AG10803 (cell line): ENCODE results near the gene ISG20.

Source experiments
- DNase-seq: peaks from one replicate; pipeline ENCODE4 v3.0.0; 2010; ENCODE audit warnings: low read depth
- H3K4me3 ChIP-seq: 2 replicates; pipeline ENCODE4 v1.5.1; 2011; ENCODE audit warnings: mild to moderate bottlenecking, low read length, control low read depth
- TF ChIP-seq, protein P1 (sequence below): conservative IDR thresholded peaks from 2 replicates; pipeline ENCODE4 v1.5.1; 2011; ENCODE audit warnings: mild to moderate bottlenecking, low read length, control low read depth, inconsistent platforms

ISG20 gene

DNA sequence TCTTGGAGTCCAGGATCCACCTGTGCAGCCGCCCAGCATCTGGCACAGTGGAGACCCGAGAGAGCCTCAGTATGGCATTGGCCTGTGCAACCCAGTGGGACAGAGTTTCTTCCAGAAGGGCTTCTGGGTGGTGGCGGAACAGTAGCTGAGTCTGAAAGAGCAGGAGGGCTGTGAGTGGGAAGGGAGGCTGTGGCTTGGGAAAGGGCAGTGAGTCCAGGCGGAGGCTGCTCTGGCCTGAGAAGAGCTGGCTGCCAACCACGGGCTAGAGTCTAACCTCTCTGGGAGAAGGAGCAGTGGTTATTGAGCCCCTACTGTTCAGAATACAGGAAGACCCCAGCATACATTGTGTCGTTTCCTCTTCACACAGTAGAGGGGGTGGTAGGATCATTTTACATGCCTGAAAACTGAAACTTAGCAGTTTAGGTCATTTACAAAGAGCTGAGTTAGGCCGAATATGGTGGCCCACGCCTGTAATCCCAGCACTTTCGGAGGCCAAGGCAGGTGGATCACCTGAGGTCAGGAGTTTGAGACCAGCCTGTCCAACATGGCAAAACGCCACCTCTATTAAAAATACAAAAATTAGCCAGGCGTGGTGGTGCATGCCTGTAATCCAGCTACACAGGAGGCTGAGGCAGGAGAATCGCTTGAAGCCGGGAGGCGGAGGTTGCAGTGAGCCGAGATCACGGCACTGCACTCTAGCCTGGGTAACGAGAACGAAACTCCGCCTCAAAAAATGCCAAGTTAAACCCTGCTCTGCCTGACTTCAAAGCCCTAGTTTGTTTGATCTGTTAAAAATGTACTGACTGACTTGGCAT, 14.5 kb upstream of the ISG20 start:
- TF ChIP-seq, protein P1, sequence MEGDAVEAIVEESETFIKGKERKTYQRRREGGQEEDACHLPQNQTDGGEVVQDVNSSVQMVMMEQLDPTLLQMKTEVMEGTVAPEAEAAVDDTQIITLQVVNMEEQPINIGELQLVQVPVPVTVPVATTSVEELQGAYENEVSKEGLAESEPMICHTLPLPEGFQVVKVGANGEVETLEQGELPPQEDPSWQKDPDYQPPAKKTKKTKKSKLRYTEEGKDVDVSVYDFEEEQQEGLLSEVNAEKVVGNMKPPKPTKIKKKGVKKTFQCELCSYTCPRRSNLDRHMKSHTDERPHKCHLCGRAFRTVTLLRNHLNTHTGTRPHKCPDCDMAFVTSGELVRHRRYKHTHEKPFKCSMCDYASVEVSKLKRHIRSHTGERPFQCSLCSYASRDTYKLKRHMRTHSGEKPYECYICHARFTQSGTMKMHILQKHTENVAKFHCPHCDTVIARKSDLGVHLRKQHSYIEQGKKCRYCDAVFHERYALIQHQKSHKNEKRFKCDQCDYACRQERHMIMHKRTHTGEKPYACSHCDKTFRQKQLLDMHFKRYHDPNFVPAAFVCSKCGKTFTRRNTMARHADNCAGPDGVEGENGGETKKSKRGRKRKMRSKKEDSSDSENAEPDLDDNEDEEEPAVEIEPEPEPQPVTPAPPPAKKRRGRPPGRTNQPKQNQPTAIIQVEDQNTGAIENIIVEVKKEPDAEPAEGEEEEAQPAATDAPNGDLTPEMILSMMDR: peak; percentile 56
- DNase-seq: peak; percentile 38
- peak overlapping the region; percentile 78 for H3K4me3 ChIP-seq

DNA sequence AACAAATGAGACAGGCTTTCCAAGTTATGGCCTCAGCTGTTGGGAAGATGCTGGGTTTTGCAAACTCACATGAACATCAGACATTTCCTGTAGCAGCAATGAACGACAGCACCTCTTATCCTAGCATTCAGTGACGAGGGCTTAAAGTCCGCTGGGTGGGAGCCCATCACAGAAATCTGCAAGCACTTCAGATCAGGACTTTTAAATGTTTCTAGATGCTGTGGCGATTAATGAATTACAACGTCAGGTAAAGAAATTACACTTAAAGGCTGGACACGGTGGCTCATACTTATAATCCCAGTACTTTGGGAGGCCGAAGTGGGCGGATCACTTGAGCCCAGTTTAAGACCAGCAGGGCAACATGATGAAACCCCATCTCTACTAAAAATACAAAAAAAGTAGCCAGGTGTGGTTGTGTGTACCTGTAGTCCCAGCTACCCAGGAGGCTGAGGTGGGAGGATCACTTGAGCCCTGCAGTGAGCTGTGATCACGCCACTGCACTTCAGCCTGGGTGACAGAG, 13.8 kb upstream of the ISG20 start:
- TF ChIP-seq, protein P1: no peak
- H3K4me3 ChIP-seq: peak overlapping the region; percentile 78
- peak; percentile 39 for DNase-seq

DNA sequence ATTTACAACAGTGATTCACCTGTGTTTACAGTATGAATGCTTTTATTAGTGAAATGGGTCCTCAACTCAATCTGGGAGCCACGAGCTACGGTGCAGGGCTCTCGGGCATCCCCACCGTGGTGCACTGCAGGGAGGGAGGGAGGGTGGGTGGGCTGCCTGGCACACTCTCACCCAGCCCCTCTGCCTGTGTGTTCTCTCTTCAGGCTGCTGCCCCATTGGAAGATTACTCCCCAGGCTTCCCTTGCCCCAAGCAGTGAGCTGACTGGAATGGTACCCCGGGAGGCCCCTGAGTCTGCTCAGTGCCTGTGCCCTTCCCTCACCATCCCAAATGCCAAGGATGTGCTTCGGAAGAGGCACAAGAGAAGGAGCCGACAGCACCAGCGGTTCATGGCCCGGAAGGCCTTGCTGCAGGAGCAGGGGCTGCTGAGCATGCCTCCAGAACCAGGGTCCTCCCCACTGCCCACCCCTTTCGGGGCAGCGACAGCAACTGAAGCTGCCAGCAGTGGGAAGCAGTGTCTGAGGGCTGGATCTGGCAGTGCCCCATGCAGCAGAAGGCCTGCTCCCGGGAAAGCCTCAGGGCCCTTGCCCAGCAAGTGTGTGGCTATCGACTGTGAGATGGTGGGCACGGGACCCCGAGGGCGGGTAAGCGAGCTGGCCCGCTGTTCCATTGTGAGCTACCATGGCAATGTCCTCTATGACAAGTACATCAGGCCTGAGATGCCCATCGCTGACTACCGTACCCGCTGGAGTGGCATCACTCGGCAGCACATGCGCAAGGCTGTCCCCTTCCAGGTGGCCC, 12.7 kb upstream of the ISG20 start:
- no peak for DNase-seq
- no peak overlapping the region for H3K4me3 ChIP-seq

DNA sequence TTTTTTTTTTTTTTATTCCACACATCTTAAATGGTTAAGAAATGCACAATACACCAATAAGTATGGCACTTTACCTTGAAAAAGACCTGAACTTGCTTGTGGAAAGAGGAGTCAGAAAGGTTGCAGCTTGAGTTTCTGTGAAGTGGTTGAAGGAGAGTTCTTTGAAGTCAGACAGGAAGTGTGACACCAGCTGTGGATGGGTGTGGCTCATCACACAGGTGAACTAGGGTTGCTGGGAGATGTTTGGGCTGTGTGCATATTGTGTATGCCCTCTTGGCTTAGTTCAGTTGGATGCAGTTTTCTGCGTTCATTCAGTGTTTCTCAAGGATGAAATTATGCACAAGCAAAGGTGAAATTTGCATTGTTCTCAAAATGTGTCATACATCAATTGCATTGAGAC, 11.4 kb upstream of the ISG20 start:
- TF ChIP-seq, protein P1: no peak
- H3K4me3 ChIP-seq: no peak overlapping the region
- no peak for DNase-seq

More for the DNA sequence above, 12.7 kb upstream of the ISG20 start:
- TF ChIP-seq, protein P1: no peak

DNA sequence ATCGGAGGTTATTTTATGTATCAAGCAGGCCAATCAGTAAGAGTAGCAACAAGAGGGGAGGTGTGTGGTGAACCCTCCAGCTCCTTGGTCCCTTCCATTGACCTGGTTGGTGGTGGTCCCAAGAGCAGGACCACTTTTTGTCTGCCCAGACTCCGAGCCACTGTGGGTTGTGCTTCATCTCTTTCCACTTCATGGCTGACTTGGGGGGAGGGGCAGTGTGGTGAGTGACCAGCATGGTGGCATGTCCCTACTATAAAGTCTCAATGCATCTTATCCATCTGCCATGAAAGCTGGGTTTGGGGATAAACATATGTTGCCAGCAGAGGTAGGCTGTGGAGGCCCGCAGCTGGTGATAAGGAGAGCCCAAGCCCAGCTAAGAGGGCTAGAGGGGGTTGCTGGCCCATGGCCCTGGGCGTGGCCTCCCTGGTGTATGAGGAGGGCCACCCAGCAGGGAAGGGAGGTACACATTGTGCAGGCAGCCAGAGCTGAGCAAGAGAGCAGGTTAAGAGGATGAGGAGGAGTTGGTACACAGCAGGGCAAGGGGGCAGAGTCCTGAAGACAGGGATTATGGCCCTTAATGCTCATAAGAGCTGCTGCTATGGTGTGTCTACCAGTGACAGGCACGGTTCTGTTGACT, 10.7 kb upstream of the ISG20 start:
- TF ChIP-seq, protein P1: no peak
- no peak overlapping the region for H3K4me3 ChIP-seq
- DNase-seq: no peak

DNA sequence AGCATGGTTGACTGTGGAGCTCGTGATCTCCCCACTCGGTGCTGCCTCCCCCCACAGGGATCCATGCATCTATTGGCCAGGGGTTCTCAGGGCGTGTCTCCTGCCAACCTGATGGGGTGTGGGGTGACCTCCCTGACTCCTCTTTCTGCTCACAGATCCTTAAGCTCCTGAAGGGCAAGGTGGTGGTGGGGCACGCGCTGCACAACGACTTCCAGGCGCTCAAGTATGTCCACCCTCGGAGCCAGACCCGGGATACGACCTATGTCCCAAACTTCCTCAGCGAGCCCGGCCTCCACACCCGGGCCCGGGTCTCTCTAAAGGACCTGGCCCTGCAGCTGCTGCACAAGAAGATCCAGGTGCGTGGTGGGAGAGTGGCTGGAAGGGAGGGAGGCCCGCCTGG, 9.7 kb upstream of the ISG20 start:
- no peak overlapping the region for H3K4me3 ChIP-seq
- DNase-seq: no peak
- TF ChIP-seq, protein P1: no peak
